HepG2 (cell line): Measurements from ENCODE around the gene PPP1R9B. TPM values are rescaled to one million over a fixed set of nuclear protein-coding genes. Genes with fewer than 3 reads are reported as not detected.

ENCODE experiments used
- AGO2 ChIP-seq: fragments of 200-400 bp; formaldehyde crosslinking; optimal IDR thresholded peaks from 2 replicates; pipeline ENCODE3; 2017; ENCODE audit warnings: mild to moderate bottlenecking, low read depth, low read length, moderate library complexity
- CHD4 ChIP-seq: fragments of 200-600 bp; sonication (generic); IDR thresholded peaks from 2 replicates; pipeline ENCODE4 v1.7.0; 2017; ENCODE audit warnings: mild to moderate bottlenecking, low read length, borderline replicate concordance
- HNRNPLL ChIP-seq: fragments of 200-400 bp; formaldehyde crosslinking; IDR thresholded peaks from 2 replicates; pipeline ENCODE4 v1.6.1; 2017; ENCODE audit warnings: mild to moderate bottlenecking, low read depth, low read length; ENCODE audit not compliant: poor library complexity, severe bottlenecking
- KMT2B ChIP-seq: IDR thresholded peaks from 2 replicates; pipeline ENCODE4 v1.6.1; 2016; ENCODE audit warnings: missing genetic modification reagents, missing compliant biosample characterization
- MIXL1 ChIP-seq: IDR thresholded peaks from 2 replicates; pipeline ENCODE4 v1.6.1; 2016
- NONO ChIP-seq, 2 experiments: fragments of 450-650 bp in 1 of 2; sonication (generic) in 1 of 2; formaldehyde crosslinking in 1 of 2; IDR thresholded peaks in 1 of 2; conservative IDR thresholded peaks in 1 of 2; 2 replicates each; pipeline versions ENCODE4 v1.6.1 to v1.8.0; 2017 to 2022; ENCODE audit warnings: mild to moderate bottlenecking in 1 of 2, missing genetic modification reagents in 1 of 2, moderate library complexity in 1 of 2
- SATB2 ChIP-seq: sonication (generic); formaldehyde crosslinking; IDR thresholded peaks from 2 replicates; pipeline ENCODE4 v1.5.0; 2020; ENCODE audit warnings: missing genetic modification reagents
- SOX5 ChIP-seq: IDR thresholded peaks from 2 replicates; pipeline ENCODE4 v1.6.1; 2016; ENCODE audit warnings: borderline replicate concordance
- YEATS2 ChIP-seq: sonication (generic); formaldehyde crosslinking; IDR thresholded peaks from 2 replicates; pipeline ENCODE4 v1.4.0; 2020; ENCODE audit warnings: missing genetic modification reagents, borderline replicate concordance
- ZBTB7B ChIP-seq: sonication (generic); formaldehyde crosslinking; IDR thresholded peaks from 2 replicates; pipeline ENCODE4 v1.4.0; 2020; ENCODE audit warnings: missing genetic modification reagents
- ZNF101 ChIP-seq: sonication (generic); formaldehyde crosslinking; IDR thresholded peaks from 2 replicates; pipeline ENCODE4 v1.4.0; 2020; ENCODE audit warnings: mild to moderate bottlenecking, low read depth, missing genetic modification reagents, borderline replicate concordance
- ZNF12 ChIP-seq: sonication (generic); formaldehyde crosslinking; IDR thresholded peaks from 2 replicates; pipeline ENCODE4 v1.5.0; 2020; ENCODE audit warnings: missing genetic modification reagents
- ZNF24 ChIP-seq: fragments of 450-650 bp; IDR thresholded peaks from 2 replicates; pipeline ENCODE4 v1.6.1; 2017; ENCODE audit warnings: antibody characterized with exemption, mild to moderate bottlenecking
- ZNF264 ChIP-seq: sonication (generic); formaldehyde crosslinking; IDR thresholded peaks from 2 replicates; pipeline ENCODE4 v1.4.0; 2020; ENCODE audit warnings: missing genetic modification reagents
- ZNF3 ChIP-seq: IDR thresholded peaks from 2 replicates; pipeline ENCODE4 v1.7.0; 2017; ENCODE audit warnings: inconsistent platforms
- ZNF343 ChIP-seq: sonication (generic); formaldehyde crosslinking; IDR thresholded peaks from 2 replicates; pipeline ENCODE4 v1.4.0; 2020; ENCODE audit warnings: mild to moderate bottlenecking, missing genetic modification reagents
- ZNF451 ChIP-seq: sonication (generic); formaldehyde crosslinking; IDR thresholded peaks from 2 replicates; pipeline ENCODE4 v1.5.0; 2020; ENCODE audit warnings: mild to moderate bottlenecking, missing genetic modification reagents
- ZNF543 ChIP-seq: sonication (generic); formaldehyde crosslinking; IDR thresholded peaks from 2 replicates; pipeline ENCODE4 v1.4.0; 2020; ENCODE audit warnings: mild to moderate bottlenecking, missing genetic modification reagents
- ZNF546 ChIP-seq: sonication (generic); formaldehyde crosslinking; conservative IDR thresholded peaks from 2 replicates; pipeline ENCODE4 v1.8.1; 2023; ENCODE audit warnings: mild to moderate bottlenecking, missing genetic modification reagents
- ZNF556 ChIP-seq: sonication (generic); formaldehyde crosslinking; IDR thresholded peaks from 2 replicates; pipeline ENCODE4 v1.4.0; 2020; ENCODE audit warnings: mild to moderate bottlenecking, missing genetic modification reagents, borderline replicate concordance
- polyA plus RNA-seq, 8 experiments: library from polyadenylated mRNA; depleted of rRNA in 3 of 8; stranded (reverse) in 7 of 8; unstranded in 1 of 8; fragments of >200 nt; fragmentation: Illumina TruSeq in 4 of 8; extraction: Trizol in 4 of 8; gene quantifications; 2 replicates each; pipeline versions ENCODE4 v1.2.1 to v1.2.3, GENCODE V29; 2011 to 2016; ENCODE audit warnings: low read depth in 4 of 8, missing spikeins in 1 of 8, mixed read lengths in 1 of 8; ENCODE audit not compliant: insufficient read depth in 1 of 8
- total RNA-seq, 5 experiments: library from RNA; depleted of rRNA; stranded (reverse); fragments of >200 nt; fragmentation: Illumina TruSeq; extraction: Trizol; gene quantifications; 2 replicates each; pipeline ENCODE4 v1.2.3, GENCODE V29; 2016; ENCODE audit warnings: low read depth in 1 of 5
- TF ChIP-seq, protein P1 (sequence below): sonication (generic); formaldehyde crosslinking; IDR thresholded peaks from 2 replicates; pipeline ENCODE4 v1.5.1; 2020; ENCODE audit warnings: missing genetic modification reagents, mild to moderate bottlenecking, borderline replicate concordance
- TF ChIP-seq, protein P2 (sequence below): sonication (generic); formaldehyde crosslinking; IDR thresholded peaks from 2 replicates; pipeline ENCODE4 v1.8.0; 2022; ENCODE audit warnings: mild to moderate bottlenecking, missing genetic modification reagents, moderate library complexity
- TF ChIP-seq, protein P3 (sequence below): IDR thresholded peaks from 2 replicates; pipeline ENCODE4 v1.6.1; 2018; ENCODE audit warnings: missing genetic modification reagents

The PPP1R9B gene
- total and polyA plus RNA-seq, 2 of the 13 experiments (the other 11 are each of a cell fraction or from before 2014, with no cell fraction given): 9.4 to 15.8 TPM

DNA sequence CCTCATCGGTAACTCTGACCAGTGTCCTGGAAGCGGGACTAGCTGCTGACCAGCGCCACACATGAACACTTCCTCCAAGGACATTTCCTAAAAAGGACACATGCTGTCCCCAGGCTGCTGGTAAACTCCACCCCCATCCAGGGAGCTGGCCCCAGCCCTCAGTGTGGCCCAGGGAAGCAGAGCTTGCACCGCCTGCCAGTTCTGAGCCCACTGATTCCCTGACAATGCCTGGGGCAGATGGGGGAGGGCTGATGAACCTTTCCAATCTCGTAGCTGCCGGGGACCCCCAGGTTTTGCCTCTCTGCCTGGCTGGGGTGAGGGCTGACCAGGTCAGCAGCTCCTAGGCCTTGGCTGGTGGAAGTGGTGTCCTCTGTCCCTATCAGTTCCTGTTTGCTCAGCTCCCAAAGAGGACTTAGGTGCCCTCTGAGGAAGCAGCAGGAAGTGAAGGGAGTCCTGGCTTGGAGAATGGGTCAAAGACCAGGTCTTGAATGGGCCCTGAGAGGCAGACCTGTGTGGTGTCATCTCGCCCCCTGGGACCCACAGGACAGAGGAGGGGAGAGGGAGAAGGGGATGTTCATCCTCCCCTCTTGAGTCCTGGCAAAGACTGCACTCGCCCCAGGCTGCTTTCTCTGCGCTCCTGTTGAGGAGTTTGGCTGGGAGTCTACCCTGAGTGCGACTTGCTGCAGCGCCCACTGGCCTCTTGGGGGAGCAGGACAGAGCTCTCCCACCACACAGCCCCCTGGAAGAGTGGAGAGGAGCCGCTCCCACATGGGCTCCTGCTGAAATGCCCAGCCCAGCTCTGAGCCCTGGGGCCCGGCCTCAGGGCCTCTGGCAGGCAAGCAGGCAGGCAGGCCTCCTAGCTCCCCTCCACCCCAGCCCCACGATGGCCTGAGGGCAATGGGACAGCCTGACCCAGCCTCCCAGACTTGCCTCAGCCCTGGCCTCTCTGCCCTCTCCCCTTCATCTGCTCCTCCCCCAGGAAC, 38.5 kb downstream of the PPP1R9B start (continued):
- no peak for TF ChIP-seq ZNF264 (CRISPR knock-in tag)
- TF ChIP-seq SOX5 (CRISPR knock-in tag): no peak; the same call in 1 of the 2 replicates
- no peak for TF ChIP-seq ZNF12 (CRISPR knock-in tag)
- peak; percentile 47; the same call in 1 of the 2 replicates for TF ChIP-seq ZNF546
- TF ChIP-seq, protein P1, sequence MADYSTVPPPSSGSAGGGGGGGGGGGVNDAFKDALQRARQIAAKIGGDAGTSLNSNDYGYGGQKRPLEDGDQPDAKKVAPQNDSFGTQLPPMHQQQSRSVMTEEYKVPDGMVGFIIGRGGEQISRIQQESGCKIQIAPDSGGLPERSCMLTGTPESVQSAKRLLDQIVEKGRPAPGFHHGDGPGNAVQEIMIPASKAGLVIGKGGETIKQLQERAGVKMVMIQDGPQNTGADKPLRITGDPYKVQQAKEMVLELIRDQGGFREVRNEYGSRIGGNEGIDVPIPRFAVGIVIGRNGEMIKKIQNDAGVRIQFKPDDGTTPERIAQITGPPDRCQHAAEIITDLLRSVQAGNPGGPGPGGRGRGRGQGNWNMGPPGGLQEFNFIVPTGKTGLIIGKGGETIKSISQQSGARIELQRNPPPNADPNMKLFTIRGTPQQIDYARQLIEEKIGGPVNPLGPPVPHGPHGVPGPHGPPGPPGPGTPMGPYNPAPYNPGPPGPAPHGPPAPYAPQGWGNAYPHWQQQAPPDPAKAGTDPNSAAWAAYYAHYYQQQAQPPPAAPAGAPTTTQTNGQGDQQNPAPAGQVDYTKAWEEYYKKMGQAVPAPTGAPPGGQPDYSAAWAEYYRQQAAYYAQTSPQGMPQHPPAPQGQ (CRISPR knock-in tag): no peak
- no peak for TF ChIP-seq CHD4
- no peak for TF ChIP-seq ZNF101 (CRISPR knock-in tag)
- TF ChIP-seq, protein P2, sequence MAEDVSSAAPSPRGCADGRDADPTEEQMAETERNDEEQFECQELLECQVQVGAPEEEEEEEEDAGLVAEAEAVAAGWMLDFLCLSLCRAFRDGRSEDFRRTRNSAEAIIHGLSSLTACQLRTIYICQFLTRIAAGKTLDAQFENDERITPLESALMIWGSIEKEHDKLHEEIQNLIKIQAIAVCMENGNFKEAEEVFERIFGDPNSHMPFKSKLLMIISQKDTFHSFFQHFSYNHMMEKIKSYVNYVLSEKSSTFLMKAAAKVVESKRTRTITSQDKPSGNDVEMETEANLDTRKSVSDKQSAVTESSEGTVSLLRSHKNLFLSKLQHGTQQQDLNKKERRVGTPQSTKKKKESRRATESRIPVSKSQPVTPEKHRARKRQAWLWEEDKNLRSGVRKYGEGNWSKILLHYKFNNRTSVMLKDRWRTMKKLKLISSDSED (CRISPR knock-in tag): no peak
- TF ChIP-seq ZNF343 (CRISPR knock-in tag): 0 out of 2 replicates have a peak, but pooled peaks have one; percentile 54
- TF ChIP-seq HNRNPLL: no peak
- TF ChIP-seq ZNF543 (CRISPR knock-in tag): peak; percentile 69; the same call in 1 of the 2 replicates
- TF ChIP-seq YEATS2 (CRISPR knock-in tag): peak; percentile 19; the same call in 1 of the 2 replicates
- TF ChIP-seq ZNF24: no peak
- peak; percentile 21; the same call in 1 of the 2 replicates for TF ChIP-seq KMT2B (CRISPR knock-in tag)
- TF ChIP-seq ZNF556 (CRISPR knock-in tag): no peak
- no peak for TF ChIP-seq MIXL1 (CRISPR knock-in tag)
- peak; percentile 79 for TF ChIP-seq AGO2
- peak; percentile 11; the same call in 1 of the 2 replicates for TF ChIP-seq ZNF451 (CRISPR knock-in tag)
- TF ChIP-seq, protein P3, sequence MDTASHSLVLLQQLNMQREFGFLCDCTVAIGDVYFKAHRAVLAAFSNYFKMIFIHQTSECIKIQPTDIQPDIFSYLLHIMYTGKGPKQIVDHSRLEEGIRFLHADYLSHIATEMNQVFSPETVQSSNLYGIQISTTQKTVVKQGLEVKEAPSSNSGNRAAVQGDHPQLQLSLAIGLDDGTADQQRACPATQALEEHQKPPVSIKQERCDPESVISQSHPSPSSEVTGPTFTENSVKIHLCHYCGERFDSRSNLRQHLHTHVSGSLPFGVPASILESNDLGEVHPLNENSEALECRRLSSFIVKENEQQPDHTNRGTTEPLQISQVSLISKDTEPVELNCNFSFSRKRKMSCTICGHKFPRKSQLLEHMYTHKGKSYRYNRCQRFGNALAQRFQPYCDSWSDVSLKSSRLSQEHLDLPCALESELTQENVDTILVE (CRISPR knock-in tag): no peak
- no peak for TF ChIP-seq ZBTB7B
- no peak for TF ChIP-seq ZNF3 (CRISPR knock-in tag)
- no peak for TF ChIP-seq SATB2 (CRISPR knock-in tag)
- TF ChIP-seq NONO (IDR thresholded peaks at IDR 0.05): no peak
- peak; percentile 80 for TF ChIP-seq NONO (CRISPR knock-in tag; conservative IDR thresholded peaks at IDR 0.05)
